Measurements from ENCODE around the gene ACBD6.
"Not testable (repeated sequence)": the region's sequence is repeated elsewhere in the genome, so short reads cannot be mapped to it uniquely, and the experiment has no call there.

The ACBD6 gene

GRCh38 chr1:180408128-180408527, 94.2 kb downstream of the ACBD6 start:
- DNase-seq = not testable (repeated sequence)

GRCh38 chr1:180407051-180407450, 95.3 kb downstream of the ACBD6 start:
- DNase-seq = no peak

GRCh38 chr1:180402551-180402950, 99.8 kb downstream of the ACBD6 start:
- no peak for DNase-seq

- DNase-seq = peak in 1 of 2 experiments; percentile 7
Observed at GRCh38 chr1:180402001-180402400, 100.4 kb downstream of the ACBD6 start.

GRCh38 chr1:180397175-180397574, 105.2 kb downstream of the ACBD6 start:
- peak; percentile 92 to 93 for DNase-seq

- DNase-seq = no peak
Observed at GRCh38 chr1:180392427-180393145, 109.8 kb downstream of the ACBD6 start.

- peak; percentile 12 to 20 for DNase-seq
Observed at GRCh38 chr1:180392020-180392419, 110.4 kb downstream of the ACBD6 start.

GRCh38 chr1:180387413-180387812, 115.0 kb downstream of the ACBD6 start:
- no peak for DNase-seq

GRCh38 chr1:180386745-180387367, 115.5 kb downstream of the ACBD6 start:
- no peak for DNase-seq

- no peak for DNase-seq
Observed at GRCh38 chr1:180385144-180385543, 117.2 kb downstream of the ACBD6 start.

GRCh38 chr1:180384286-180385005, 117.9 kb downstream of the ACBD6 start:
- no peak for DNase-seq

GRCh38 chr1:180382326-180383115, 119.9 kb downstream of the ACBD6 start:
- no peak for DNase-seq

GRCh38 chr1:180381184-180381580, 121.2 kb downstream of the ACBD6 start:
- DNase-seq = no peak

- DNase-seq = no peak
Observed at GRCh38 chr1:180380259-180381183, 121.9 kb downstream of the ACBD6 start.

GRCh38 chr1:180376800-180377199, 125.6 kb downstream of the ACBD6 start:
- no peak for DNase-seq

GRCh38 chr1:180376253-180376652, 126.1 kb downstream of the ACBD6 start:
- no peak for DNase-seq

- DNase-seq = no peak
Observed at GRCh38 chr1:180372728-180373127, 129.6 kb downstream of the ACBD6 start.

- DNase-seq = no peak
Observed at GRCh38 chr1:180370597-180370996, 131.8 kb downstream of the ACBD6 start.

GRCh38 chr1:180370188-180370587, 132.2 kb downstream of the ACBD6 start:
- DNase-seq = no peak

GRCh38 chr1:180369061-180369460, 133.3 kb downstream of the ACBD6 start:
- DNase-seq = no peak

- DNase-seq = no peak
Observed at GRCh38 chr1:180366371-180367068, 135.9 kb downstream of the ACBD6 start.

Measured in AML-193 (cell line).